GM18873 (cell line): Measurements from ENCODE around the gene SIGLEC9.
A peak's percentile ranks its signal among the peaks of the same experiment; 100 is the strongest.

Source experiments
- ATAC-seq: cut with Tn5 transposase; IDR thresholded peaks from one replicate; pipeline ENCODE4 v1.9.1; 2021; ENCODE audit warnings: mild to moderate bottlenecking, moderate library complexity, moderate number of reproducible peaks; ENCODE audit not compliant: unreplicated experiment, low FRiP score

Gene SIGLEC9

DNA sequence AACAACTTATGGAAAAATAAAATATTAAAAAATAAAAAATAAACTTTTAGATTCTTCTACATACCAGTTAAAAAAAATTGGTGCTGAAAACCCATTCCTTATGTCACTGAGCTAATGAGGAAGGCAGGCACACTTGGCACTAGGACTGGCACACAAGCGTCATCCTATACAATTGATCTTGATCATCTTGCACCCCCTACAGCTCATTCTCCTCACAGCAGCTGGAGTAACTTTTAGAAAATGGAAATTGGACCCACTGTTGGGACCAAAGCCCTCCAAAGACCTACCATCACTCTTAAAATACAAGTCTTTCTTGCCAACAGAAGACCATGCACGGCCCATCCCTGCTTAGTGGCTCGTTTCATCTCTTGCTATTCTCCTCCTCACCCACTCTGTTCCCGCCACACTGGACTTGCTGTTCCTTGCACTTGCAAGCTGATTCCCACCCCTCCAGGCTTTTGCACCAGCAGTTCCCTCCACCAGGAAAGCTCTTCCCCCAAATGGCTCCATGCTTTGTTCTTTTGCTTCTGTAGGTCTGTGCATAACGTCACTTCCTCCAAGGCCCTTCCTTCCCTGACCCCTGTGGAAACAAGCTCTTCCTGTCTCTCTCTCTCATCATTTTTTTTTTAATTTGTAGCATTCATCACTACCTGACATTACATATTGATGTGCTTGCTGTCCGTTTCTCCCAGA is 28.1 kb upstream of the SIGLEC9 start:
- ATAC-seq, result no peak

- no peak for ATAC-seq
Measured at GRCh38 chr19:51097166-51097738, 27.5 kb upstream of the SIGLEC9 start.

- no peak for ATAC-seq
Measured at GRCh38 chr19:51097796-51098195, 26.9 kb upstream of the SIGLEC9 start.

GRCh38 chr19:51098365-51099046 is 26.2 kb upstream of the SIGLEC9 start:
- ATAC-seq, result no peak

DNA sequence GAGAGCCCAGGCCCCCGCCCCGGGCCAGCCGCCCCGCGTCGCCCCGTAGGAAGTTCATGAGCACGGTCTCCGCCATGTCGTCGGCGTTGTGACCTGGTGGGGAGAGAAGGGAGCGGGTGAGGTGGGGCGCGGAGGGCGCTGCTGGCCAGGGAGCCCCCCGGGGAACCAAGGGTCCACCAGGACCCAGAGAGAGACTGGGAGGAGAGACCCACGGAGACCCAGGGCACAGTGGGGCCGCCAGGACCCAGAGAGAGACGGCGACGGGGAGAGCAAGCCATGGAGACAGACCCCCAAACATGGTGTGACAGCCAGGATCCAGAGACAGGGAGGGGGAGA is 25.7 kb upstream of the SIGLEC9 start:
- no peak for ATAC-seq

- ATAC-seq, result no peak
Measured at GRCh38 chr19:51100601-51101000, 24.1 kb upstream of the SIGLEC9 start.

DNA sequence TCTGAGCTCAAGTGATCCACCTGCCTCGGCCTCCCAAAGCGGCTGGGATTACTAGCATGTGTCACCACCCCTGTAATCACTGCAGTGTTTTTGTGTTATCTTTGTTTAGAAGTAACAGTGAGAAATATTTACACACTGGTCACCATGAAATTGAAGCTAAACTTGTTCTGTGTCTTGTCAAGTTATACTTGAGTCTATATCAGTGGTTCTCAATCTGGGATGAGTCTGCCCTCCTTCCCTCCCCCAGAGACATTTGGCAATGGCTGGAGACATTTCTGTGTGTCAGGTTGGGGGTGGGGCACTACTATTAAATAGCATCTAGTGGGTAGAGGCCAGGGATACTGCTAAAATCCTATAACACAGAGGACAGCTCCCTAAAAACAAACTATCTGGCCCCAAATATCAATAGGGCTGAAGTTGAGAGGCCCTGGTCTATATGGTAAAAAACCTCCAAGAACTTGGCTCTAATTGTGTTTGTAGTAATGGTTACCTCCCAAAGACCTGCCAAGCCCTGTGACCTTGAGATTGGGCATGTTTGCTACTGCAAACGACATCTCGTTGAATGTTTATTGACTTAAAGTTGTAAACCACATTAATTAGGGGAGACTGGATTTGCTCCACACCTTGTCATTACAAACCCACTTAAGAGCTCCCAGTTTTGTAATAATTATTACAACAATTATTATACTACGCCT is 23.4 kb upstream of the SIGLEC9 start:
- no peak for ATAC-seq

DNA sequence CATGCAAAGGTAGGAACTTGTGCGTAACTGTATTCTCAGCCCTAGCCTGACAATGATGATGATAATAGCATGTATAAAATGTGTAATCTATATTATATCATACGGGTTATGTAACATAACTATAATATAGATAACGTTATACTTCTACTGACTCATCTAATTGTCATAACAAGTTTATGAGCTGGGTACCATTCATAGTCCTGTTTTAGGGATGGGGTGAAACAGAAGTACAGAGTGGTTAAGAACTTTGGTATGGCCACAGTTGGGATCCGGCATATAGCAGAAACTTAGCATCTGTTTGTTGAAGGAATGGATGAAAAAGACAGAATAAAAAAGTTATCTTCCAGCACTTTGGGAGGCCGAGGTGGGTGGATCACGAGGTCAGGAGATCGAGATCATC is 21.7 kb upstream of the SIGLEC9 start:
- ATAC-seq, result no peak

DNA sequence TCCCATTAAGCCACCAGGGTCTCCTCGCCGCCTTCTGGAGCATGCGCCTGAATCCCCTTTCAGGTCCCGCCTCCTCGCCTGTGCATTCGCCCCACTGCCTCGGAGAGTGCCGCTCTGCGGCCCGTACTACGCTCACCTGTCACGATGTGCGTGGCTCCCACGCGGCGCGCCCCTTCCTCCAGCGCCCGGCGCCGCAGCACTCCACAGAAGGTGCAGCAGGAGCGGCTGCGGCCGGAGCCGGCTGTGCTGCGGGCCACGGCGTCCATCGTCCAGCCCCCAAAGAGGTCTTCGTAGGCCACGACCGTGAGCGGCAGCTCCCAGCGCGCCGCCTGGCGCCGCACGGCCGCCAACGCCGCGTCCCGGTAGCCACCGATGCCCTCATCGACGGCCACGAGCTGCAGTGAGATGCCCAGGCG is 20.8 kb upstream of the SIGLEC9 start:
- ATAC-seq, result no peak

GRCh38 chr19:51107406-51108065 is 17.2 kb upstream of the SIGLEC9 start:
- no peak for ATAC-seq

- peak; percentile 90 for ATAC-seq
Measured at GRCh38 chr19:51108066-51108804, 16.5 kb upstream of the SIGLEC9 start, which contains the start of gene CTU1. Gene CTU1 (minus strand): TSS chr19:51108409. CDS start chr19:51104569, 3,840 bp downstream.

- ATAC-seq, result no peak
Measured at GRCh38 chr19:51108805-51109146, 15.9 kb upstream of the SIGLEC9 start.

DNA sequence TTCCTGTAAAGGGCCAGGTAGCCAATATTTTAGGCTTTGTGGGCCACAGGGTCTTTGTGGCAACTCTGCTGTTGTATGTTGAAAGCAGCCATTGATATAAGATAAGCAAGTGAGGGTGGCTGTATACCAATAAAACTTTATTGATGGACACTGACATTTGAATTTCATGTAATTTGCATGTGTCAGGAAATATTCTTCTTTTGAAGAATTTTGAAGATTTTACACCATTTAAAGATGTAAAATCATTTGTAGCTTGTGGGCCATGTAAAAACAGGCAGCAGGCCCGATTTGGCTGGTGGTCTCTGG is 14.1 kb upstream of the SIGLEC9 start:
- ATAC-seq, result no peak

DNA sequence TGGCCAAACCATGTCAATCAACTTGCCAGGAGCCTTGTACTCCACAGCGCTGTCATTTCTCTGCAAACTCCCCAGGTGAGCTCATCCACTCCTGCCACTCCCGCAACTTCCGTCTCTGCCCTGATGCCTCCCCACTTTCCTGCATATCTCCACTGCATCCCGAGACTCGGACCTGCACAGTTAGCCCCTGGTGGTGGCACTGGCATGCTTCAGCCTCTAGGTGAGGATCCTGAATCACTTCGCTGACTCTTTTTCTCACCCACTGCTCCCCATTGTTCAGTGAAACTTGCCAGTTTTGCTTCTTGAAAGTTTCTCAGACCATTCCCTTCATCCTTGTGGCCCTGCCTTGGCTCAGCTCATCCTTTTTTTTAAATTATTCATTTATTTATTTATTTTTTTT is 13.1 kb upstream of the SIGLEC9 start:
- ATAC-seq, result no peak

DNA sequence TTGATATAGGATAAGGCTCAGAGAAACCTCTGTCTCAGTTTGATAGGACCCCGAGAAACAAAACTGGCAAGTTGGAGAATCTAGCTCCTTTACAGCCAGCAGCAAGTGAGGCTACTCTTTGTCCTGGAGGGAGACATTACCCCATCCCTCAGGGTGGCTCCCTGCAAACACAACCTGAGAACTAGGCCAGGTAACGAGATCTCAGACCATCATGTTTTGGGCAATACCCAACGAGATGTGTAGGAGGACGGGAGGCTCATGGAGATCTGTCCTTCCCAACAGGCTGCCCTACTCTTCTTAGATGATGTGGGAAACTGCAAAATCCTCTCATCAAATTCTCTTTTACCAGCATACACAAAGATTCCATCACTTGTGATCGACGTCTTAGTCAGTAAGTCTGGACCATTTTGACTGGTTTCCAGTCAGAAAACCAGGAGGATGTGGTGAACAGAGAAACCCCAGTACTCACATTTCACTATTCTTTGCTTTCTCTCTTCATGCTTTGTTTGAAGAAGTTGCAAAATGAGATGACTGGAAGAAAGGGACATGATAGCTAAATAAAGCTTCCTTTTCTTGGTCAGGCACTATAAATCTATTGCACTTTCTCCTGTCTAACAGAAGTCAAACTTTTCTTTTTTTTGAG is 10.5 kb upstream of the SIGLEC9 start:
- no peak for ATAC-seq

DNA sequence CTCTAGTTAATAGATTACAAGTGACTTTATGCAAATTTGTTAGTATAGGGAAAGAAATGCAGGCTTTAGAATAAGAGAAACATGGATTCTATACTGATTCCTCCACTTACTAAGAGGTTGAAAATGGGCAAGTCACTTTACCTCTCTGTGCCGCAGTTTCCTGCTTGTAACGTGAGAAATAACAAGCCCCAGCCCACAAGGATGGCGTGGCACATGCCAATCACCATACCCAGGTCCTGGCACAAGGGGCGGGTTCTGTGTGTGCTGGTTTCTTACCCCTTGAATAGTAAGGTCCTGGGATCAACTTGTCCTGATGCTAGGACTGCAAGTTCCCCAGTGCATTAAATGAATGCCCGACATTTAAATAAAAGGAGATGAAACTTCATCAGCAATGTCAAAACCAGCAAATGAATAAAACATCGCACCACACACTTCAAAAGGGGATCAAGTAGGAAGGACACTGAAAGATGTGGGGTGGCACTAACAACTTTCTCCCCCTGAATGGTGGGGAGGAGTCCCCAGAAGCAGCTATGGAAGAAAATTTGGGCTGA is 7.9 kb upstream of the SIGLEC9 start:
- ATAC-seq, result no peak

DNA sequence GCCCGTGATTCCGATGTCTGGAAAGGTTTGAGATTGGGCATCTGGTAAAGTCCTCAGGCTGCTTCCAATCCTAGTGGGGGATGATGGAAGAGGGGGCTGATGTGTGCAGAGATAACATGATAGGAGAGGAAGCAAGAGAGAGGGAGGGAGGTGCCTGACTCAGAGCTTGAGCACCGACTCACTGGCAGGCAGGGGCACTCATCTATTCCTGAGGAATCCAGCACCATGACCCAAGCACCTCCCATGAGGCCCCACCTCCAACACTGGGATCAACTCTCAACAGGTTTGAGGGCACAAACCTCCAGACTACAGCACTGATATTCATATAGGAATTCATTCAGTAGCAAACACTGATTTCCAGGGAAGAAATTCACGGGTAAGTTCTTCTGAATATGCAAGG is 5.6 kb upstream of the SIGLEC9 start:
- ATAC-seq, result no peak

DNA sequence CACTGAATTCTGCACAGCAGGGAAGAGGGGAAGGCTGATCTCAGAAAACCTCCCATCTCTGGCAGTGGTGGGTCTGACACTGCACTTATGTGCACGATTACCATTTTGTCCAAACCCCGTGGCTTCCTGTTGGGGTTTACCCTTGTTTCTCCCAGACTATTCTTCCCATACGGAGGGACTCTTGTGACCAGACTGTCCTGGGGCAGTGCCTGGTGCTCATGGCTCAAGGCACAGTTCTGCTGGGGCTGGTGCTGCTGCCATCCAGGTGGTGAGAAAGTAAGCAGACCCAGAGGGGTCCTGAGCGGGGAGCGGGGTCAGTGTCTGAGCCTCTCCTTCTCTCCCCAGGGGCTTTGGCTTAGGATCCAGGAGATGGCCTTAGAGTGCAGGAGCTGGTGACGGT is 5.1 kb upstream of the SIGLEC9 start:
- ATAC-seq, result no peak

- no peak for ATAC-seq
Measured at GRCh38 chr19:51120160-51120559, 4.5 kb upstream of the SIGLEC9 start.

DNA sequence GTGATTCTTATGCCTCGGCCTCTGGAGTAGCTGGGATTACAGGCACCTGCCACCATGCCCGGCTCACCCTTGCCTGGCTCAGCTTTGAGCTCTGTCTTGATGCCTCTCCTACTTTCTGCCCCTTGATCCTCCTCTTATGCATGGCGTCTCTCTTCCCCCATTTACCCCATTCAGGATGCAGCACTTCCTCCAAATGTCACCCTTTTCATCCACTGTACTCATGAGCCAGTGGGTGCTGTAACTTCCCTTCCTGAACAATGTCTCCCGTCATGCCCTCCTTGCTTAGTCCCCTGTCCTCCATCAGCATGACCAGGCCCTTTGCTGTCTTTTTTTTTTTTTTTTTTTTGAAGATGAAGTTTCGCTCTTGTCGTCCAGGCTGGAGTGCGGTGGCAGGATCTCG is 3.4 kb upstream of the SIGLEC9 start:
- ATAC-seq, result no peak
